HG02759 (cell line): ENCODE data around the gene SLC5A11.
A peak's percentile ranks its signal among the peaks of the same experiment; 100 is the strongest.
"Not testable (repeated sequence)": the region's sequence is repeated elsewhere in the genome, so short reads cannot be mapped to it uniquely, and the experiment has no call there.

Experiments
- ATAC-seq: cut with Tn5 transposase; IDR thresholded peaks from one replicate; pipeline ENCODE4 v1.9.1; 2021; ENCODE audit warnings: mild to moderate bottlenecking, moderate library complexity; ENCODE audit not compliant: unreplicated experiment

Gene SLC5A11

GRCh38 chr16:24856871-24857270, 11.1 kb downstream of the SLC5A11 start:
- ATAC-seq, result not testable (repeated sequence)

GRCh38 chr16:24858219-24859041, 12.7 kb downstream of the SLC5A11 start:
- ATAC-seq, result no peak

GRCh38 chr16:24861461-24861860, 15.7 kb downstream of the SLC5A11 start:
- ATAC-seq, result no peak

- ATAC-seq, result no peak
These were observed 18.0 kb downstream of the SLC5A11 start for GRCh38 chr16:24863582-24864437.

DNA sequence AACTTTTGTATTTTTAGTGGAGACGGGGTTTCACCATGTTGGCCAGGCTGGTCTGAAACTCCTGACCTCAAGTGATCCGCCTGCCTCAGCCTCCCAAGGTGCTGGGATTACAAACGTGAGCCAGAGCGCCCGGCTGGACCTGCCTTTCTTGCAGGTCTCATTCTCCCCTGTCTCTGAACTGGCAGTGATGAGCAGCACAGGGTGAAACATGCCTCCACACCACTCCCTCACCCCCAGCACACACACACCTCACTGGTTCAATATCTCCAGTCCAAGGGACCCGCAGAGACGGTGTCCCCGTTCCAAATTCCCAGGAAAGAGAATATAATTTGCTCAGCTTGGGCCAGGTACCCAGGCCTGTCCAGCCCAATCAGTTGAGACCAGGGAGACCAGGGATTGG, 23.3 kb downstream of the SLC5A11 start:
- ATAC-seq, result no peak

- no peak for ATAC-seq
These were observed 26.1 kb downstream of the SLC5A11 start for GRCh38 chr16:24871891-24872290.

- ATAC-seq, result no peak
These were observed 27.3 kb downstream of the SLC5A11 start for GRCh38 chr16:24873028-24873427.

- no peak for ATAC-seq
These were observed 29.7 kb downstream of the SLC5A11 start for GRCh38 chr16:24875466-24875865.

- ATAC-seq, result no peak
These were observed 30.5 kb downstream of the SLC5A11 start for GRCh38 chr16:24876231-24876630.

- ATAC-seq, result no peak
These were observed 33.9 kb downstream of the SLC5A11 start for GRCh38 chr16:24879684-24880083.

GRCh38 chr16:24883714-24884151, 38.0 kb downstream of the SLC5A11 start:
- ATAC-seq, result no peak

- no peak for ATAC-seq
These were observed 41.7 kb downstream of the SLC5A11 start for GRCh38 chr16:24887472-24887871.

GRCh38 chr16:24890746-24891145, 45.0 kb downstream of the SLC5A11 start:
- ATAC-seq, result no peak

DNA sequence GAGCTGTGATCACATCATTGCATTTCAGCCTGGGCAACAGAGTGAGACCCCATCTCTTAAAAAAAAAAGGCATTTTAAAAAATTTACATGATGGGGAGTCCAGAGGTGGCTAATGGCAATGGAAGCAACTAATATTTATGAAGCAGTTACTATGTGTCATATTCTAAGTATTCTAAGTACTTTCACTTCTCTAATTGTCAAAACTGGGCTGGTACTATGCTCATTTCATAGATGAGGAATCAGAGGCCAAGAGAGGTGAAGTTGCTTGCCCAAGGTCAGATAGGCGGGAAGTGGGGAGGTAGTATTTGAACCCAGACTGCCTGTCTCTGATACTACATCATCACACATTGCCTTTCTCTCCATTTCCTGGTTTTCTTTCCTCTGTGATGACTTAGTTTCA, 50.7 kb downstream of the SLC5A11 start:
- peak; percentile 55 for ATAC-seq

GRCh38 chr16:24897522-24897921, 51.8 kb downstream of the SLC5A11 start:
- ATAC-seq, result not testable (repeated sequence)

DNA sequence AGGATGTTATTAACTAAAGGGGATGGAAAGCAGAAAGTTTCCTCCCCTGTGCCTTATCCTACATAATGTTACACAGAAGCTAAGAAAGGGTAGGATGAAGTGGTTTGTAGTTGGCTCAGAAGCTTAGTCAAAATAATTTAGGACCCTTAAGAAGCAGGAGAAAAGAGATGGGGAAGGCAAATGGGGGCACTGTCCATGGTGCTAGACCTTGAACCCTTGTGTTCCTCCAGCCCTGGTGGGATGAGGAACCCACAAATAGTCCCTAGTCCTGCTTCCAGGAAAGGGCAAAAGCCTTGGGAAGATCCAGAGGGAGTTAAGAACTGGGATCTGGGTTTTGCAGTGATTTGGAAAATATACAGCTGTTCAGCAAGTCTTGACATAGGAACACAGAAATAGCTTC, 54.5 kb downstream of the SLC5A11 start:
- ATAC-seq, result no peak

- no peak for ATAC-seq
These were observed 60.5 kb downstream of the SLC5A11 start for GRCh38 chr16:24906199-24906808.

GRCh38 chr16:24906901-24907300, 61.1 kb downstream of the SLC5A11 start:
- ATAC-seq, result no peak

GRCh38 chr16:24908716-24909115, 63.0 kb downstream of the SLC5A11 start:
- no peak for ATAC-seq

GRCh38 chr16:24909856-24910255, 64.1 kb downstream of the SLC5A11 start:
- no peak for ATAC-seq

DNA sequence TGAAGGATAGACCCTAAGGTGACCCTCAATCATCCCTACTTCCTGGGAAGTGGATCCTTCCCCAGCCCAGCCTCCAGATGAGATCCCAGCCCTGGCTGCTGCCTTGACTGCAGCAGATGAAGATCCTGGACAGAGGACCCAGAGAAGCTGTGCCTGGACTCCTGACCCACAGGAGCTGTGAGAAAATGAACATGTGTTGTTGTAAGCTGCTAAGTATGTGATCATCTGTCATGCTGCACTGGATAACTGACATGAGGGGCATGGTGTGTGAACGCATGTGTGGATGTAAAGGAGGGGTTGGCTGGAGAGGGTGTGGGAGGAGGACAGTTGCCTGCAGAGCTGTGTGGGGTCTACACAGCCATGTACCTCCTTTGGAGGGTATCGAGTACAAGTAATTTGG, 69.3 kb downstream of the SLC5A11 start:
- ATAC-seq, result no peak
